Activated CD8-positive, alpha-beta memory T cell treated with anti-CD3 and anti-CD28 coated beads for 24 hours (primary cell): ENCODE data around the gene NRXN3.

ENCODE experiments used
- DNase-seq: peaks from one replicate; pipeline ENCODE4 v3.0.0-alpha.2; 2020

The NRXN3 gene

GRCh38 chr14:78175412-78175811 lies 5.2 kb downstream of the NRXN3 start:
- no peak for DNase-seq

- no peak for DNase-seq
Observed at GRCh38 chr14:78178071-78178470, 7.9 kb downstream of the NRXN3 start.

- no peak for DNase-seq
Observed at GRCh38 chr14:78178971-78179370, 8.8 kb downstream of the NRXN3 start.

- DNase-seq = no peak
Observed at GRCh38 chr14:78181270-78181669, 11.1 kb downstream of the NRXN3 start.

GRCh38 chr14:78182722-78183121 lies 12.5 kb downstream of the NRXN3 start:
- no peak for DNase-seq

GRCh38 chr14:78184157-78184556 lies 14.0 kb downstream of the NRXN3 start:
- no peak for DNase-seq

GRCh38 chr14:78186277-78186676 lies 16.1 kb downstream of the NRXN3 start:
- no peak for DNase-seq

- DNase-seq = no peak
Observed at GRCh38 chr14:78188882-78189281, 18.7 kb downstream of the NRXN3 start.

- no peak for DNase-seq
Observed at GRCh38 chr14:78195431-78195830, 25.3 kb downstream of the NRXN3 start.

GRCh38 chr14:78196323-78196722 lies 26.1 kb downstream of the NRXN3 start:
- no peak for DNase-seq

GRCh38 chr14:78197051-78197450 lies 26.9 kb downstream of the NRXN3 start:
- no peak for DNase-seq

GRCh38 chr14:78202163-78202562 lies 32.0 kb downstream of the NRXN3 start:
- no peak for DNase-seq

GRCh38 chr14:78202976-78203375 lies 32.8 kb downstream of the NRXN3 start:
- no peak for DNase-seq

- DNase-seq = no peak
Observed at GRCh38 chr14:78207414-78207813, 37.2 kb downstream of the NRXN3 start.

- no peak for DNase-seq
Observed at GRCh38 chr14:78220273-78220672, 50.1 kb downstream of the NRXN3 start.

GRCh38 chr14:78222746-78223145 lies 52.6 kb downstream of the NRXN3 start:
- no peak for DNase-seq

GRCh38 chr14:78227248-78228077 lies 57.3 kb downstream of the NRXN3 start:
- DNase-seq = no peak

GRCh38 chr14:78228702-78229327 lies 58.6 kb downstream of the NRXN3 start:
- no peak for DNase-seq

- DNase-seq = no peak
Observed at GRCh38 chr14:78232231-78233000, 62.2 kb downstream of the NRXN3 start.

- no peak for DNase-seq
Observed at GRCh38 chr14:78238141-78238540, 68.0 kb downstream of the NRXN3 start.

- no peak for DNase-seq
Observed at GRCh38 chr14:78240567-78240966, 70.4 kb downstream of the NRXN3 start.

- no peak for DNase-seq
Observed at GRCh38 chr14:78242086-78242485, 71.9 kb downstream of the NRXN3 start.

- no peak for DNase-seq
Observed at GRCh38 chr14:78243187-78243586, 73.0 kb downstream of the NRXN3 start.

- no peak for DNase-seq
Observed at GRCh38 chr14:78245238-78245637, 75.1 kb downstream of the NRXN3 start.
